K562 (cell line): ENCODE results near the gene TTC9C. TPM values are rescaled to one million over a fixed set of nuclear protein-coding genes. Genes with fewer than 3 reads are reported as not detected.

ENCODE experiments used
- CBX8 ChIP-seq: fragments of 200-600 bp; sonication (generic); IDR thresholded peaks from 2 replicates; pipeline ENCODE4 v1.6.1; 2012; ENCODE audit warnings: borderline replicate concordance, mixed run types, low read depth, mild to moderate bottlenecking, moderate library complexity, mixed read lengths, low read length, control low read depth, inconsistent platforms; ENCODE audit not compliant: poor library complexity, severe bottlenecking; ENCODE audit errors: extremely low read depth
- CC2D1A ChIP-seq: fragments of 450-650 bp; IDR thresholded peaks from 2 replicates; pipeline ENCODE4 v1.6.1; 2017; ENCODE audit warnings: mild to moderate bottlenecking
- DNMT1 ChIP-seq: fragments of 450-650 bp; IDR thresholded peaks from 2 replicates; pipeline ENCODE4 v1.6.1; 2016; ENCODE audit warnings: antibody characterized with exemption, mild to moderate bottlenecking
- E2F3 ChIP-seq: fragments of 250-450 bp; sonication (Bioruptor Pico); IDR thresholded peaks from 2 replicates; pipeline ENCODE4 v1.4.0; 2020; ENCODE audit warnings: mild to moderate bottlenecking
- GATA2 ChIP-seq: sonication (generic); formaldehyde crosslinking; IDR thresholded peaks from 2 replicates; pipeline ENCODE4 v1.4.0; 2020; ENCODE audit warnings: mild to moderate bottlenecking, missing genetic modification reagents
- LEF1 ChIP-seq: fragments of 450-650 bp; IDR thresholded peaks from 2 replicates; pipeline ENCODE4 v1.6.1; 2016; ENCODE audit warnings: mild to moderate bottlenecking
- MAFG ChIP-seq: fragments of 450-650 bp; conservative IDR thresholded peaks from 2 replicates; pipeline ENCODE4 v1.6.1; 2016; ENCODE audit warnings: missing genetic modification characterization, missing compliant biosample characterization
- POLR2B ChIP-seq: fragments of 450-650 bp; IDR thresholded peaks from 2 replicates; pipeline ENCODE4 v1.6.1; 2018; ENCODE audit warnings: low read depth; ENCODE audit not compliant: partially characterized antibody
- SP2 ChIP-seq: IDR thresholded peaks from 2 replicates; pipeline ENCODE4 v1.6.1; 2011; ENCODE audit warnings: mild to moderate bottlenecking, low read depth, low read length, moderate library complexity; ENCODE audit not compliant: poor library complexity, severe bottlenecking; ENCODE audit errors: extremely low read depth
- ZNF133 ChIP-seq: fragments of 250-450 bp; sonication (Bioruptor Pico); IDR thresholded peaks from 2 replicates; pipeline ENCODE4 v1.4.0; 2020; ENCODE audit warnings: mild to moderate bottlenecking
- ZNF507 ChIP-seq: conservative IDR thresholded peaks from 2 replicates; pipeline ENCODE4 v1.6.1; 2017; ENCODE audit warnings: missing genetic modification characterization, missing compliant biosample characterization
- ZNF76 ChIP-seq: fragments of 250-450 bp; sonication (Bioruptor Pico); IDR thresholded peaks from 2 replicates; pipeline ENCODE4 v1.4.0; 2020; ENCODE audit warnings: mild to moderate bottlenecking, moderate library complexity, borderline replicate concordance
- ZNF780A ChIP-seq: fragments of 250-450 bp; sonication (Bioruptor Pico); IDR thresholded peaks from 2 replicates; pipeline ENCODE4 v1.5.0; 2021; ENCODE audit warnings: mild to moderate bottlenecking
- polyA plus RNA-seq, 8 experiments: library from polyadenylated mRNA; depleted of rRNA in 4 of 8; stranded (reverse) in 5 of 8; unstranded in 3 of 8; fragments of >200 nt; fragmentation: Nextera tagmentation in 2 of 8; fragmentation: Illumina TruSeq in 1 of 8; extraction: Ambion mirVana in 2 of 8; extraction: Trizol in 1 of 8; gene quantifications; 2 replicates each; pipeline versions ENCODE4 v1.2.1 to v1.2.3, GENCODE V29; 2011 to 2014; ENCODE audit warnings: inconsistent platforms in 1 of 8, missing spikeins in 1 of 8
- total RNA-seq, 7 experiments: library from RNA; depleted of rRNA in 6 of 7; stranded (reverse); fragments of >200 nt in 6 of 7; fragmentation: Illumina TruSeq in 2 of 7; extraction: Trizol in 2 of 7; gene quantifications; 2 replicates each; pipeline versions ENCODE4 v1.2.1 to v1.2.3, GENCODE V29; 2011 to 2021; ENCODE audit warnings: low replicate concordance in 1 of 7
- TF ChIP-seq, protein P1 (sequence below): fragments of 450-650 bp; IDR thresholded peaks from 2 replicates; pipeline ENCODE4 v1.6.1; 2016; ENCODE audit warnings: low read depth
- TF ChIP-seq, protein P2 (sequence below): fragments of 450-650 bp; IDR thresholded peaks from 2 replicates; pipeline ENCODE4 v1.6.1; 2016; ENCODE audit warnings: low read depth, mild to moderate bottlenecking, moderate library complexity
- TF ChIP-seq, protein P3 (sequence below), 2 experiments: fragments of 450-650 bp in 1 of 2; IDR thresholded peaks; 2 replicates each; pipeline ENCODE4 v1.6.1; 2011 to 2017; ENCODE audit warnings: low read depth in 2 of 2, antibody characterized with exemption in 1 of 2, borderline replicate concordance in 1 of 2, low read length in 1 of 2, mild to moderate bottlenecking in 1 of 2, mixed read lengths in 1 of 2; ENCODE audit not compliant: control insufficient read depth in 1 of 2

The TTC9C gene
- total and polyA plus RNA-seq, 9 of the 15 experiments (the other 6 are each of a cell fraction or from before 2014, with no cell fraction given), result 32.8 to 59.0 (median 37.1) TPM

DNA sequence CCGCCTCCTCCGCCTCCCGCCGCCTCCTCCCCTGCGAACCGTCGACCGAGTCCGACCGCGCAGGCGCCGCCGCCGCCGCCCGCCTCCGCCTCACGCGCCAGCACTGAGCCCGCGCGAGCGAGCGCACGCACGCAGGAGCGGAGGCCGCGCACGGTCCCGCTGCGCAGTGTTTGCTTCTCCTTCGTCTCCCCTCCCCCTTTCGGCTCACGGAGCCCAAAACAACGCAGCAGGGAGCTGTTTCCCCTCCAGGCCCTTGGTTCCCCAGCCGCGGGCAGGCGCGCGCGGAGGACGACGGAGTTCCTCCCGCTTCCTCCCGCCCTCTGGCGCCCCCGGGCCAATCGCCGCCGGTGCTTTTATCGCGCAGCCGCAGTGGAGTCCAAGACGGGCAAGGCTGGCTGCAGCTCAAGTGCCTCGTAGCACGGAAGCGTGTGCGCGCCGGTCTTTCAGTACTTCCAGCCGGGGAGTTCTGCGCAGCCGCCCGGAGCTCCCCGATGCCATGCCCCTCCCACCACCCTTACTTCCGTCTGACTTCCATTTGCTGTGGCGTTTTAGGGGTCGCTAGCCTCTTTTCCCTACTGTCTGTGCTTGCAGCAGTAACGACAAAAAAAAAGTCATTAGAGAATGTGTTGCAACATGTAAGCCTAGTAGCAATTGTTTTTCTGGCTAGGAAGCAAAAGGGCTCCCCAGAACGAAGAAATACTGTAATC lies 968 bp upstream of the TTC9C start, which contains the start of gene HNRNPUL2 (continued):
- TF ChIP-seq CBX8 (no peak), ZNF76 (CRISPR knock-in tag) (no peak), CC2D1A (no peak), POLR2B (peak; percentile 89), LEF1 (no peak), ZNF507 (no peak), ZNF780A (CRISPR knock-in tag) (no peak), DNMT1 (no peak), GATA2 (no peak), MAFG (tag) (no peak), E2F3 (CRISPR knock-in tag) (peak; percentile 94), SP2 (no peak), ZNF133 (CRISPR knock-in tag) (no peak)
- TF ChIP-seq, protein P1, sequence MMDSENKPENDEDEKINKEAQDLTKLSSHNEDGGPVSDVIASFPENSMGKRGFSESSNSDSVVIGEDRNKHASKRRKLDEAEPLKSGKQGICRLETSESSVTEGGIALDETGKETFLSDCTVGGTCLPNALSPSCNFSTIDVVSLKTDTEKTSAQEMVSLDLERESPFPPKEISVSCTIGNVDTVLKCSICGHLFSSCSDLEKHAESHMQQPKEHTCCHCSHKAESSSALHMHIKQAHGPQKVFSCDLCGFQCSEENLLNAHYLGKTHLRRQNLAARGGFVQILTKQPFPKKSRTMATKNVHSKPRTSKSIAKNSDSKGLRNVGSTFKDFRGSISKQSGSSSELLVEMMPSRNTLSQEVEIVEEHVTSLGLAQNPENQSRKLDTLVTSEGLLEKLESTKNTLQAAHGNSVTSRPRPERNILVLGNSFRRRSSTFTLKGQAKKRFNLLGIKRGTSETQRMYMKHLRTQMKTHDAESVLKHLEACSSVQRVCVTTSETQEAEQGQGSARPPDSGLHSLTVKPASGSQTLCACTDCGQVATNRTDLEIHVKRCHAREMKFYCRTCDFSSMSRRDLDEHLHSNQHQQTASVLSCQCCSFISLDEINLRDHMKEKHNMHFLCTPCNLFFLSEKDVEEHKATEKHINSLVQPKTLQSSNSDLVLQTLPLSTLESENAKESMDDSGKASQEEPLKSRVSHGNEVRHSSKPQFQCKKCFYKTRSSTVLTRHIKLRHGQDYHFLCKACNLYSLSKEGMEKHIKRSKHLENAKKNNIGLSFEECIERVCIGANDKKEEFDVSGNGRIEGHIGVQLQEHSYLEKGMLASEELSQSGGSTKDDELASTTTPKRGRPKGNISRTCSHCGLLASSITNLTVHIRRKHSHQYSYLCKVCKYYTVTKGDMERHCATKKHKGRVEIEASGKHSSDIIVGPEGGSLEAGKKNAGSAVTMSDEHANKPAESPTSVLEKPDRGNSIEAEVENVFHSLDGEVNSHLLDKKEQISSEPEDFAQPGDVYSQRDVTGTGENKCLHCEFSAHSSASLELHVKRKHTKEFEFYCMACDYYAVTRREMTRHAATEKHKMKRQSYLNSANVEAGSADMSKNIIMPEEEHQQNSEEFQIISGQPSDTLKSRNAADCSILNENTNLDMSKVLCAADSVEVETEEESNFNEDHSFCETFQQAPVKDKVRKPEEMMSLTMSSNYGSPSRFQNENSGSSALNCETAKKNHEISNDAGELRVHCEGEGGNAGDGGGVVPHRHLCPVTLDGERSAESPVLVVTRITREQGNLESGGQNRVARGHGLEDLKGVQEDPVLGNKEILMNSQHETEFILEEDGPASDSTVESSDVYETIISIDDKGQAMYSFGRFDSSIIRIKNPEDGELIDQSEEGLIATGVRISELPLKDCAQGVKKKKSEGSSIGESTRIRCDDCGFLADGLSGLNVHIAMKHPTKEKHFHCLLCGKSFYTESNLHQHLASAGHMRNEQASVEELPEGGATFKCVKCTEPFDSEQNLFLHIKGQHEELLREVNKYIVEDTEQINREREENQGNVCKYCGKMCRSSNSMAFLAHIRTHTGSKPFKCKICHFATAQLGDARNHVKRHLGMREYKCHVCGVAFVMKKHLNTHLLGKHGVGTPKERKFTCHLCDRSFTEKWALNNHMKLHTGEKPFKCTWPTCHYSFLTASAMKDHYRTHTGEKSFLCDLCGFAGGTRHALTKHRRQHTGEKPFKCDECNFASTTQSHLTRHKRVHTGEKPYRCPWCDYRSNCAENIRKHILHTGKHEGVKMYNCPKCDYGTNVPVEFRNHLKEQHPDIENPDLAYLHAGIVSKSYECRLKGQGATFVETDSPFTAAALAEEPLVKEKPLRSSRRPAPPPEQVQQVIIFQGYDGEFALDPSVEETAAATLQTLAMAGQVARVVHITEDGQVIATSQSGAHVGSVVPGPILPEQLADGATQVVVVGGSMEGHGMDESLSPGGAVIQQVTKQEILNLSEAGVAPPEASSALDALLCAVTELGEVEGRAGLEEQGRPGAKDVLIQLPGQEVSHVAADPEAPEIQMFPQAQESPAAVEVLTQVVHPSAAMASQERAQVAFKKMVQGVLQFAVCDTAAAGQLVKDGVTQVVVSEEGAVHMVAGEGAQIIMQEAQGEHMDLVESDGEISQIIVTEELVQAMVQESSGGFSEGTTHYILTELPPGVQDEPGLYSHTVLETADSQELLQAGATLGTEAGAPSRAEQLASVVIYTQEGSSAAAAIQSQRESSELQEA, result no peak
- TF ChIP-seq, protein P2, sequence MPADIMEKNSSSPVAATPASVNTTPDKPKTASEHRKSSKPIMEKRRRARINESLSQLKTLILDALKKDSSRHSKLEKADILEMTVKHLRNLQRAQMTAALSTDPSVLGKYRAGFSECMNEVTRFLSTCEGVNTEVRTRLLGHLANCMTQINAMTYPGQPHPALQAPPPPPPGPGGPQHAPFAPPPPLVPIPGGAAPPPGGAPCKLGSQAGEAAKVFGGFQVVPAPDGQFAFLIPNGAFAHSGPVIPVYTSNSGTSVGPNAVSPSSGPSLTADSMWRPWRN, result no peak
- TF ChIP-seq, protein P3, sequence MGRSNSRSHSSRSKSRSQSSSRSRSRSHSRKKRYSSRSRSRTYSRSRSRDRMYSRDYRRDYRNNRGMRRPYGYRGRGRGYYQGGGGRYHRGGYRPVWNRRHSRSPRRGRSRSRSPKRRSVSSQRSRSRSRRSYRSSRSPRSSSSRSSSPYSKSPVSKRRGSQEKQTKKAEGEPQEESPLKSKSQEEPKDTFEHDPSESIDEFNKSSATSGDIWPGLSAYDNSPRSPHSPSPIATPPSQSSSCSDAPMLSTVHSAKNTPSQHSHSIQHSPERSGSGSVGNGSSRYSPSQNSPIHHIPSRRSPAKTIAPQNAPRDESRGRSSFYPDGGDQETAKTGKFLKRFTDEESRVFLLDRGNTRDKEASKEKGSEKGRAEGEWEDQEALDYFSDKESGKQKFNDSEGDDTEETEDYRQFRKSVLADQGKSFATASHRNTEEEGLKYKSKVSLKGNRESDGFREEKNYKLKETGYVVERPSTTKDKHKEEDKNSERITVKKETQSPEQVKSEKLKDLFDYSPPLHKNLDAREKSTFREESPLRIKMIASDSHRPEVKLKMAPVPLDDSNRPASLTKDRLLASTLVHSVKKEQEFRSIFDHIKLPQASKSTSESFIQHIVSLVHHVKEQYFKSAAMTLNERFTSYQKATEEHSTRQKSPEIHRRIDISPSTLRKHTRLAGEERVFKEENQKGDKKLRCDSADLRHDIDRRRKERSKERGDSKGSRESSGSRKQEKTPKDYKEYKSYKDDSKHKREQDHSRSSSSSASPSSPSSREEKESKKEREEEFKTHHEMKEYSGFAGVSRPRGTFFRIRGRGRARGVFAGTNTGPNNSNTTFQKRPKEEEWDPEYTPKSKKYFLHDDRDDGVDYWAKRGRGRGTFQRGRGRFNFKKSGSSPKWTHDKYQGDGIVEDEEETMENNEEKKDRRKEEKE (IDR thresholded peaks at IDR 0.05; ENCODE audit: borderline replicate concordance in 1 of 2, control insufficient read depth in 1 of 2, low read depth in 2 of 2, low read length in 1 of 2), result 0 out of 4 replicates have a peak, but pooled peaks of 1 of the 2 experiments have one; percentile 57
